Measurements from ENCODE around the gene ARID3C.

DNA sequence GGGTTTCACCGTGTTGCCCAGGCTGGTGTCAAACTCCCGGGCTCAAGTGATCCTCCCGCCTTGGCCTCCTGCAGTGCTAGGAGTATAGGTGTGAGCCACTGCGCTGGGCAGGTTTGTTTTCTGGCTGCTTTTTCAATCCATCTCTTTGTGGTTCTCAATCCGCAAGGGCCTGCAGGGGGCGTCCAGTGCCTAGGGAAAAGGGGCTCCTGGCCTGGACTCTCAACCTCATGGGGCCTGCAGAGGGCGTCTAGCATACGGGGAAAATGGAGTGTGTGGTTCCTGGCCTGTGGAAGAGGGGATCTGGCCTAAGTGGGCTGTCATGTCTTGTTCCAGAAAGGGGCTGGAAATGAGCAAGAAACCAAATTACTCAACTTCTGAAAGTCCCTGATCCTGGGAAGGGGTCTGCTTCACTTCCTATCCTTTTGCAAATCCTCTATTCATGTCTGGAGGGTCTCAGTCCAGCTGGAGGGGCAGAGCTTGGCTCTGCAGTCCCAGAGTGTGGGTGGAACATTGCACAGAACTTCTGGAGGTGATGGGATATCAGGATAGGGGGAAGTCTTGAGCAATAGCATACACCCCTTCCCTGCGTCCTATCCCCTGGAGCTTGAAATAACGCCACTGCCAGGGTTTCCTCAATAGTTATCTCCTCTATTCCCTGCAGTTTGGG lies 46.3 kb upstream of the ARID3C start:
- no peak for TF ChIP-seq JUN (IDR thresholded peaks at IDR 0.05; ENCODE audit: borderline replicate concordance, insufficient read depth, insufficient read length, low read depth)
- TF ChIP-seq POLR2A (IDR thresholded peaks at IDR 0.05; ENCODE audit: low read depth, low read length) = no peak
- TF ChIP-seq, protein P1, sequence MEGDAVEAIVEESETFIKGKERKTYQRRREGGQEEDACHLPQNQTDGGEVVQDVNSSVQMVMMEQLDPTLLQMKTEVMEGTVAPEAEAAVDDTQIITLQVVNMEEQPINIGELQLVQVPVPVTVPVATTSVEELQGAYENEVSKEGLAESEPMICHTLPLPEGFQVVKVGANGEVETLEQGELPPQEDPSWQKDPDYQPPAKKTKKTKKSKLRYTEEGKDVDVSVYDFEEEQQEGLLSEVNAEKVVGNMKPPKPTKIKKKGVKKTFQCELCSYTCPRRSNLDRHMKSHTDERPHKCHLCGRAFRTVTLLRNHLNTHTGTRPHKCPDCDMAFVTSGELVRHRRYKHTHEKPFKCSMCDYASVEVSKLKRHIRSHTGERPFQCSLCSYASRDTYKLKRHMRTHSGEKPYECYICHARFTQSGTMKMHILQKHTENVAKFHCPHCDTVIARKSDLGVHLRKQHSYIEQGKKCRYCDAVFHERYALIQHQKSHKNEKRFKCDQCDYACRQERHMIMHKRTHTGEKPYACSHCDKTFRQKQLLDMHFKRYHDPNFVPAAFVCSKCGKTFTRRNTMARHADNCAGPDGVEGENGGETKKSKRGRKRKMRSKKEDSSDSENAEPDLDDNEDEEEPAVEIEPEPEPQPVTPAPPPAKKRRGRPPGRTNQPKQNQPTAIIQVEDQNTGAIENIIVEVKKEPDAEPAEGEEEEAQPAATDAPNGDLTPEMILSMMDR (IDR thresholded peaks at IDR 0.05; ENCODE audit: extremely low read depth in 1 of 2, insufficient read depth in 1 of 2, low read depth in 1 of 2, low read length in 2 of 2) = peak; percentile 86 to 94
- no peak for TF ChIP-seq POLR2AphosphoS5 (IDR thresholded peaks at IDR 0.05; ENCODE audit: insufficient read depth, low read depth, low read length)
- TF ChIP-seq EZH2 (IDR thresholded peaks at IDR 0.05; ENCODE audit: borderline replicate concordance, low read depth, low read length, severe bottlenecking) = no peak

Measured in endothelial cell of umbilical vein (primary cell).